ENCODE results near the gene BTD.

BTD gene

DNA sequence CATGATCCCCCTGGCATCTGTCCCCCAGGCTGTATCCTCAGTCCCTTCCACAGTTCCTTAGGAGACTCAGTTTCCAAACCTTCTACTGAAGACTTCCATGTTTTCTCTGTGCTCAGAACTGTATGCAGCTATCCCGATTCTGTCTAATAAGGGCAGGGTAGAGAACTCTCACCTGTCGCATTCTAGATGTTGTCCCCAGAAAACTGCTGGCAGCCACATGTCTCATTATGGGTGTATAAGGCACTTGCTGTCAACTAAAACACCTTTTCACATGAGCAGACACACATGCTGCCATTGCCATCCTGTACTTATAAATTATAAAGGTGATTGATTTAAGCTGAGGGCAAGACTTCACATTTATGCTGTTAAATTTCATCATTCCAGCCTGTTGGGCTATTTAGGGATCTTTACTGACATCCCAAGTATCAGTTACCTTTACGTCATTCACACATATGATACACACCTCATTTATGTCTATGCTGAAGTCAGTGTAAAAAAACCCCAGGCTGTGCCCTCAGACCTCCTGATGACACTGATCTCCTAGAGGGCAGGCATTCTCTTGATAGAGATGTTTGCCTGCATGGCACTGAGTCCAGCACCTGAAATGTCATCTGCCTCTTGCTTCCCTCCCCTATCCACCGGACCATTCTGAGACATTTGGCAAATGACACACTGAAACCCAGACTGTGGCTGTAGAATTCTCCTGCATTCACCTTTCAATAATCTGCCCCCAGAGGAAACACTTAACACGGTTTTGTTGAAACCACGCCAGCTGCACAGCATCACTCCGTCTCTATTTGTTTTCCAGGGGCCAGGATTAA, 35.8 kb downstream of the BTD start:
- DNase-seq = no peak

DNA sequence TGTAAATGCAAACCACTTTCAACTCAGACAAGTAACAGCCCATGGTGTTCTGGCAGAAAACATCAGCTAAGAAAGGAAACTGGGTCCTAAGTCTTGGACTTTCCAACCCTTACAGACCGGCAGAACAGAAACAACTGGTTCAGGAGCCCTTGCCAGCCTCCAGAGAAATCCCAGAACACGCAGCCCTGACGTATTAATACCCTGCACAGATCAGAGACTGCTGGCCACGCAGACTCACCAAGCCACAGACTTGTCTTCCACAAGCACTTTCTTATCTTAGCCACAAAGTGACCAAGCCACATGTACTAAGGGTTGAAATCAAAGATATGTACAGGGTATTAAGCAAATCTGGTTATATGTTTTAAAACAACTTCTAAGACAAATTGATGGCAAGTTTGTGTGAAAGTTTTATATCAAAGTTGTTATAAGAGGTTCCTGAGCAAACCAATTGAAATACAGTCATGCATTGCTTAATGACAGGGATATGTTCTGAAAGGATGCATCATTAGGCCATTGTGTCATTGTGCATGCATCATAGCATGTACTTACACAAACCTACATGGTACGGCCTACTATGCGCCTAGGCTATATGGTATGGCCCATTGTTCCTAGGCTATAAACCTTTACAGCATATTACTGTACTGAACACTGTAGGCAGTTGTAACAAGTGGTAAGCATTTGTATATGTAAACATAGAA, 36.8 kb downstream of the BTD start:
- DNase-seq = no peak

DNA sequence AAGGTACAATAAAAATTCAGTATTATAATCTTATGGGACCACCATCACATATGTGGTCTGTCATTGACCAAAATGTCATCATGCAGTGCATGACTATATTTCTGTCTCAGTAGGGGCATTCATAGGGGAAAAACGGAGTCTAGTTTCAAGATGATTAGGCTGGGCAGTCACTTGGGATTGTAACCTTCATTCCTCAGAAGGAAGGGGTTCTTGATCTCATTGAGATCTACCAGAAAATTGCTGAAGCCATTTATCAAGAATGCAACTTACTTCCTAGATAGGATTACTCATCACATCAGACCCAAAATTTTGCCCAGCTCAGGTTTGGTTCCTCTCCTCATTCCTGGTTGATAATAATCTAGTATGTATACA, 37.3 kb downstream of the BTD start:
- DNase-seq = no peak

DNA sequence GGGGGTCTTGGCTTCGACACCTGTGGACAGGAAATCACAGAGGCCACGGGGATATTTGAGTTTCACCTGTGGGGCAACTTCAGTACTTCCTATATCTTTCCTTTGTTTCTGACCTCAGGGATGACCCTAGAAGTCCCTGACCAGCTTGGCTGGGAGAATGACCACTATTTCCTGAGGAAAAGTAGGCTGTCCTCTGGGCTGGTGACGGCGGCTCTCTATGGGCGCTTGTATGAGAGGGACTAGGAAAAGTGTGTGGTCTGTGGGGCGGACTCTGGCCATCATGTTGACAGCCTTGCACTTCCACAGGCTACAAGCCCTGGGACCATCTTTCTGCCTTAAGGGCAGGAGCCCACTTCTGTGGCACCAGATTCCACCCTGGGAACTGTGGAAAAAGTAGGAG, 43.7 kb downstream of the BTD start:
- no peak for DNase-seq

DNA sequence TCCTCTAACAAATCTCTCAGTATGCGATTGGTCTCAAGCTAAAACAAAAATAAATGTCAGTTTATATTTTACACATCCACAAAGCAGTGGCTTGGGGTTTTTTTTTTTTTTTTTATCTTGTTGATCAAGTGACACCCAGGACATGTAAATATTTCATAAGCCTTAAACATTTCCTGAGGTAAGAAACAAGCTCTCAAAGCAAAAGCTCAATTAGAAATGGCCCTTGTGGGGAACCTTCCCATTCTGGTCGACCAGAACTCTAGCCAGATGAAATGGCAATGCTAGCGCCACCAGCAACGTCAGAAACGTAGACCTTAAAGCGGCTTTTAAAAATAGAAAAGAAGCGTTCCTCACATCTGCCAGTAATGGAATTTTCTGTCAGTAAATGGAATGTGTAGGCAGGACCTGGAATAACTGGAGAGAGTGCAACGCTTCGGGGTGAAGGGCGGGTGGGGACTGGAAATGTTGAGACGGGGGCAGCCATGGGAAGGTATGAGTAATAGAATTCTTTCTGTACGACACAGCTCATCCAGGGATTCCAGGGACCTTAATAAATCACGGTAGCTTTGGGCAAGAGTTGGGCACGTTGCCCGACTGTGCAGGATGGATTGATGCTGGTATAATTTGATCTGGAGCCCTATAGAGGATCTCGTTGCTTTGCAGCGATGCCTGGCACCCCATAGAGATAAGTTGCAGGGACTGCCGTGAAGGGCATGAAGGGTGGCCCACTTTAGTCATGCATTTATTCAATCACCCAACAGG, 44.4 kb downstream of the BTD start:
- DNase-seq = no peak

DNA sequence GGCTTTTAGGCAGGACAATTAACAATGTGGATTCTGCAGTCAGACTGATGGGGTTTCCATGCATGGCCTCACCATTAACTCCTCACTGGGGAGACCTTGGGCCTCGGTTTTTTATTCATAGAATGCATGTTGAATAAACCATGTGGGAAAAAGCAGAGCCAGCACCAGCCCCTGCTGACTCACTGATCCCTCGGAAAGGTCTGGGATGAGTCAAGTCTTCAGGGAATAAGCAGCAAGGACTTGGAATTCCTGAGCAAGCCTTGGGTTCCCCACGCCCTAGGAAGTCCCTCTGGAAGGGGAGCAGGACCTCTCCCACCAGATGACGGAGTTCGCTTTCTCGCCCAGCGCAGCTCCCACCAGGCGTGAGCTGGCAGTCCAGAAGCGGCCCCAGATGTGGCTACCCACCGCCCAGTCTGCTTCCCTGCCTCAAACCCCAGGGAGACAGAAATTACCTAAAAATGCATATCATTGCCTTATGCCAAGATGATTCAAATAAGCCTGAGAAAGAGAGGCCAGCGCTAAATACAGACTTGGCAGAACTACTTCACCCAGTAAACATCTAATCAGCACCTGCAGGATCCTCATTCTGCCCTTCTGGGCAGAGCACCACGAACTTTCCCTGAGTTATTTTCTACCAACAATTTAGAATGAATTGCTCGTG, 45.4 kb downstream of the BTD start:
- no peak for DNase-seq

DNA sequence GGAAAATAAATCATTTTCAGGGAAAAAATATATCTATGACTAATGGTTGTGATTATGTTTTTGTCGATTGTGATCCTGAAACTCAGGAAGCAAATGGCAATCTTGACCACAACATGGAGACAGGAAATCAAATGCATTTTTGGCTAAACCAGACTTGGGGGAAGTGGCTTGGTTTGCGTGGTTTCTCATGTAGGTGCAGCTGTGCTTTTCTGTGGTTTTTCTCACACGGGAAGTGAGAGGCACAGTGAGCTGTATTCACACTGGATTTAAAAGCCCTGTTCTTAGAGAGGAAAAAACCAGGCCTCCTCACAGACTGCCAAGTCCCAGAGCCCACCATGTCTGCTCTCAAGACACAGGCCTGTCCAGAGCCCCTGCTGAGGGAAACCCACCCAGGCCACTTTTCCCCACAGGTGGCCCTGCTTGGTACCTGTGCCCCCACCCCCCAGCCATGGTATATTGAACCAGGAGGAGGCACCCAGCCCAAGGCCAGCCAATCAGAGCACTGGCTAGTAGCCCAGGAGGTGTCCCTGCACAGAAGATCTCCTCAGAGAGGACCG, 46.1 kb downstream of the BTD start:
- DNase-seq = peak; percentile 61 to 68

DNA sequence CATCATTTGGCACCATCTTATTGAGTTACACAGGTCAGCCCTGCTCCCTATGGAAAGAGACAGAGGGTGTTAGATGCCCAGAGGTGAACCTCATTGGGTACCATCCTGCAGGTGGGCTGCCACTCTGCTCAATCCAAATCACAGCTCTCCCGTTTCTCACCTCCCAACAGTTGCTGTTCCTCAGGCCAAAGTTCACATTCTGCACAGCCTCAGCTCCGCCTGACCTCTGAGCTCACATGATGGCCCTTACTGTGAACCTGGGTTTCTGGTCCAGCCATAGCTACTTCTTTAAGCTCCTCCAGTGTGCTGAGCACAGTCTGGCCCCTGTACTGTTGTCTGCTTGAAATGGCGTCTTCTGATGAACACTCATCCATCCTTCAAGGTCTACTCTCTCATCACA, 47.8 kb downstream of the BTD start:
- no peak for DNase-seq

DNA sequence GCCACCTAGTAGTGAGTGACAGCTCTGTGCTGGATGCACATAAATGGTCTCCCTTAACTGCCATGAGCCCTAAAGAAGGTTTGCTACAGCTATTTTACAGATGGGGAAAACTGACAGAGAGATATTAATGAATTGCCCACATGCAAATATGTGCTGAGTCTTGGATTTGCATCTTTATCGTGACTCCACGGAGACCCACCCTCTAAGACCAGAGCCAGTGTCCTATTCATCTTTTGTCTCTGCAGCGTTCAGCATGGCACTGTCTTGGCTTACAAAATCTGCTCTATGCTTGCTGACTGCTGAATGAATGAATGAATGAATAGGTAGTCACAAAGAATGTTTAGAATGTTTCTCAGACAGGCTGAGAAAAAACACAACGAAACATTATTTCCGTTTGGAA, 48.3 kb downstream of the BTD start:
- no peak for DNase-seq

DNA sequence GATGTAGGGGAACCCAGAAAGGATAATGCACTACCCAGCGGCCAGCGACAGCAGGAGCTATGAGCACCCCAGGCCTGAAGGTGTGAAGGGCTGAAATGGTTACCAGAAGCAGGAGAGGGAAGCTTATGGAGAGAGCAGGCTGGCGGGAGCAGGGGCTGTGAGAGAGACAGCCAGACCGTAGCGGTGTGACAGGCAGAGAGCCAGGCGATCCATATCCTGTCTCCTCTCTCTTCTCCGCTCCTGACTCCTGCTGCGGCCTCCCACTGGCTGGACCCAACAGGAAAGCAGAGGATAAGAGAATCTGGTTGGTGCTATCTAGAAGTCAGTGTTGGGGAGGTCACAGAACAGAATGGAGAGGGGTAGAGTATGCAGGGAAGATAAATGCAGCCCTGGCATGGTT, 49.9 kb downstream of the BTD start:
- DNase-seq = no peak

DNA sequence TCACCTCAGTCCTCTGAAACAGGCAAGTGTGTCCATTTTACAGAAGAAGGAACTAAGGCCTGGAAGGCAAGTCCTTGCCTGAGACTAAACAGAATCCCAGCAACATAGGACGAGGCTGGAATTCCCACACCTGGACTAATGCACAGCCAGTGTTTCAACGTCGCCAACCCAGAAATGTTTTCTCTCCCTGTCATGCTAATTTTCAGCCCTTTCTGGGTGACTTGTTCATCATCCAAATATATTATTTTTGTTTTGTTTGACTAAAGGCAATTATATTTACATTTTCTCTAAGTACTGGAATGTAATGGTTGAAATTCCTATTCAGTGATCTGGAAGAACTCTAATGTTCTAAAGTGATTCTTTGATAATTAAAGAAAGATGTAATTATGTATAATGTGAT, 51.8 kb downstream of the BTD start:
- DNase-seq = no peak

DNA sequence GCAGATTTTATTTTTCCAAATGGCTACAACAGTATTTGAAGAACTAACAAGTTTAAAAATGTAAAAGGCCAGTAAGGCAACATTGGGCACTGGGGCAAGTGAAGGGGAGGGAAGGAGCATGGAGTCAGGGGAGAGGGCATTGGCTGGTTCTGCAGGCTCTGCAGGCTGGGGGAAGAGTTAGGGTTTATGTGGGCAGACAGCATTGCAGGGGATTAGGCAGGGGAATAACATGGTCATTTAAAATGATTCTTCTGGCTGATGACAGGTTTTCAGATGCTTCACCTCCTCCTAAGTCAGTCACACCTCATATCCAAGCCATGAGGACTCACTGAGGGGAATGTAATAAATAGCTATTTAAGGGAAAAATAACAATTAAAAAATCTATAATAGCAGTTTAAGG, 52.6 kb downstream of the BTD start:
- no peak for DNase-seq

DNA sequence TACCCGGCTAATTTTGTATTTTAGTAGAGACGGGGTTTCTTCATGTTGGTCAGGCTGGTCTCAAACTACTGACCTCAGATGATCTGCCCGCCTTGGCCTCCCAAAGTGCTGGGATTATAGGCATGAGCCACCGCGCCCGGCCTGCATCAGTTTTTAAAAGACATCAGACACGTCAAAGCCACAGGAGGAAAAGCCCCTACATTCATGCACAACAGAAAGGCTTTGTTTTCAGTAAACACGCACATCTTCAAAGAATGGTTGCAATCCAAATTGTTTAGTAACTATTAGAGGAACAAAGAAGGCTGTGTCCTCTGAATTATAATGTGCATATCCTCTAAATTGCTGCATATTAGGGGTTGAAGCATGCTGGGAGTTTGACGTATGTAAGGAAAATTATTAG, 53.3 kb downstream of the BTD start:
- no peak for DNase-seq

DNA sequence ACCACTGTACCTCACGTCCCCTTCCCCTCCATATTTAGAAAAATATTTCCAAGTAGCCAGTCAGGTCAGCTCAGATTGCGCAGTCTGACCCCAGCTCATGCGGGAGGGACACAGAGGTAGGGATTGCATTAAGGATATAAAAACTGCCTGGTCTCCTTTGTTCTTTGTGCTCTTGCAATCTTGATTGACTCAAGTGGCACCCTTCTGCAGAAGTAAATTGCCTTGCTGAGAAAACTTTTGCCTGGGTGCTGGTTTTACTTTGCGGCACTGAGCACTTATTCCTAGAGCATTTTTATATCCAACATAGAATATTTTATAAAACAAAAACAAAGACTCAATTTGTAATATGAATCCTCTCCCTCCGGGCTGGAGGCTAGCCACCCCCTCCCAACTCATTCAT, 54.8 kb downstream of the BTD start:
- no peak for DNase-seq

DNA sequence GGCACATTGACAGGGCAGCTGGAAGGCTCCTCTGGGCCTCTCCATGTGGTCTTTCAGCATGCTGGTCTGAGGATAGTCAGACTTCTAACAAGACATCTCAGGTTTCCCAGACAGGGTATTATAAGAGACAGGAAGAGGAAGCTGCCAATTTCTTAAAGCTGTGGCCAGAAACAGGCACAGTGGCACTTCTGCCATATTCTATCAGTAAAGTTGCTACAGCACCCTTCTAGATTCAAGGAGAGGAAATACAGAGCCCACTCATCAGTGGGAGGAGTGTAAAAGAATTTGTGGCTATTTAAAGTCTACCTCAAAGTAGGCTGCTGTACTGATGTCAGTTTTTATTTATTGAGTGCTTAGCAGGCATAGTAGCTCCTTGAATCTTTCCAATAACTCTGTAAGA, 55.5 kb downstream of the BTD start:
- no peak for DNase-seq

DNA sequence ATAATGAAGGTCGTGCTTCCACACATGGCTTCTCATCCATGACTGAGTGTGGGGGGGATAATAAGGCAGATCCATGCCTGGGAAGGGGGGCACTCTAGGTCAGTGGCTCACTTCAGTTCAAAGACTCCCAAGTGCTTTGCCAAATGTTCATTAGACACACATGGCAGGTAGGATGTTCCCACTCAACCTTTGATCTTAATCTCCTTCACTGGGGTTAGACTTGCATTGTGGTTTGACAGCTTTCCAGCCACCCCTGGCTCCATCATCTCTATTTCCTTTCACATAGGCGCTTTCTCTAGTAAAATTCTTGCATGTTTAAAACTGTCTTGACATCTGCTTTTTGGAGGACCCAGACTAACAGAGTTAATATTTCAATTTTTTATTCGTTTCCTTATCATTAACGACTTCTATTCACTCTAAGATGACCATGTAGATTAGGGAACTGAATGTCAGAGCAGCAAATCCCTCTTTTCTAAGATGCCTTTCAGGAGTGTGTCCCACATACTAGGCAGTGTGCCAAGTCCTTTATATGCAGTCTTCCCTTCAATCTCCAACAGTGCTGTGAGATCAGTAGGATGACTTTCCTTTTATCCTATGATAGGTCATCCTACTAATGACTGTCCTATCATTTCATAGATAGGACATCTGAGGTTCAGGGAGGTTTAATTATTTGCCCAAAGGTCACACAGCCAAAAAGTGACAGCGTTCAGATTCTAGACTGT, 57.9 kb downstream of the BTD start:
- DNase-seq = no peak

DNA sequence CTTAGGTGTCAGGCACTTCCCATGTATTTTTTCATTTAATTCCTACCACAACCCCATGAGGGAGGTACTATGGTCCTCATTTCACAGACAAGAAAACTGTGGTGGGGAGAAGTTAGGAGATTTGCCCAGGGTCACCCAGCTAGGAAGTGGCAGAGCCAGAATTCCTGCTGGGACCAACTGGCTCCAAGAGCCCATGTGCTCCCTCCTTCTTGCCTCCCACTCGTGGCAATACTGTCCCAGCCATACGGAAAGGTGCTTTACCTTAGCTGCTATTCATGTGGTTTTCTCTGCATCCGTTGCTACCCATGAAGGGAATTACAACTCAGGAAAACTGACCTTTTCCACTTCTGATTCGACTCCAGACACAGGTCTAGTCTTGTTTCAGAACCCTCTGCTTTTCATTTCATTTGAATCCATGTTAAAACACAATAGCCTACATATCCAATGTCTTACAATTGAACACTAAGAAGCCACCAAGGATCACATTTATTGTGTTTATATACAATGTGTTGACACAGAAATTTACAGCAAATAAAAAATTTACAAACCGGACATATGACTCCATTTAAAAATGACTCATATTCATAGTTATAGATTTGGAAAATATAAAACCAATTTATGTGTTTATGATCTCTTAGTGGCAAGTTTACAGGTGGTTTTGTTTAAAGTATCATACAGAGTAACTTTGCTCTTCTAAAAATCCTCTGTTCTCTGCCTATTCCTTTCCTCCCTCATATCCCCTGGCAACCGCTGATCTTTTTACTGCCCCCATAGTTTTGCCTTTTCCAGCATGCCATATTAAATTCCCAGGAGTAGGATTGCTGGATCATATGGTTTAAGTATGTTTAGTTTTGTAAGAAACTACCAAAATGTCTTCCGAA, 58.8 kb downstream of the BTD start:
- no peak for DNase-seq

DNA sequence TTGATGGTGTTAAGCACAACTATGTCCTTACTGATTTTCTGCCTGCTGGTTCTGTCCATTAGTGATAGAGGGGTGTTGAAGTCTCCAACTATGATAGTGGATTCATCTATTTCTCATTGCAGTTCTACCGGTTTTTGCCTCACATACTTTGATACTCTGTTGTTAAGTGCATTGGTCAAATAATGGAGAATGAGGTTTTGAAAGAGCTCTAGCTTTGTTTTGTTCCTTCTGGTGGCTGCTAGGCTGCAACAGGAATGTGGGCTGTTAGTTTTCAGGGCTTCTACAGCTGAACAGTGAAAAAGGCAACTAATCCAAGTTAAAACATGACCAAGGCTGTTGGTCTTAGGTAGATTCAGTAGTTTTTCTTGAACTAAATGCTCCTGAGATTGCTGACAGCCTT, 62.6 kb downstream of the BTD start:
- DNase-seq = no peak

DNA sequence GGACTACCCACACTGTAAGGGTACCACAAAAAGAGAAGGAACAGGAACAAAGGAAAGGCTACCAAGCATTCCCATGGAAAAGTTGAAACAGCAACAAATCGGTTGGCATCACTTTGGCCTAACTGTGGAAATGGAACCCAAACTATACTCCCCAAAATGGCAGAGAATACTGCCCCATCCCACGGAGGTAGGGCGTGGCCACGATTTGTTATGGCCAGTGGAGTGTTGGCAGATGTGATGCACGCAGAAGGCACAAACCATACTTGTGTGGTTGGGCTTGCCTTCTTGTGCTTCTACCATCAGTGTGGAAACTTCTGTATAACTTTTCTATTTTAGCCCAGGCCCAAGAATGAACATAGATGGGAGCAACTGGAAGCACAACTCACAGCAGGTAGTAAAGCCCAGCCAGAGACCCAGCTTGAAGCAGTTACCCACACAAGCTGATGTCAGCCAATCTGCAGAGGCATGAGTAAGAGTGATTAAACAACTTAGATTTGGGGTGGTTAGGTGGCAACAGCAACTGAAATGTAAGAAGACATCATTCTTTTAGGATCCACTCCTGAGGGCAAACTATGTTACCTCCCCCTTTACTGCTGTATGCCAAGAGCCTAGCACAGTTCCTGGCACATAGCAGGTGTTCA, 64.1 kb downstream of the BTD start:
- no peak for DNase-seq

DNA sequence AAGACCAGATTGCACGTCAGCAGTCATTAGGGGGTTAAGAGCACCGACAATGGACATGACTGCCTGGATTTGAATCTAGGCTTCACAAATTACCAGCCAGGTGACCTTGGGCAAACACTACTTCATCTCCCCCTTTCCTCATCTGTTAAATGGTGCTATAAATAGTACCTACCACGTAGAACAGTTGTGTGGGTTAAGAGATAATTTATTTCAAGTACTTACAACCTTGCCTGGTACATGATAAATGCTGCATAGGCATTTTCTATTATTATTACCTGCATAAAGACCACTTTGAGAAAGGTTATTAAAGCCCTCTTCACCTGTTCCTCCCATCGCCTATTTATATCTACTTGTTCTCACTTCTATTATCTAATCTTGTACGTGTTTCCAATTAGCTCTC, 64.7 kb downstream of the BTD start:
- no peak for DNase-seq

DNA sequence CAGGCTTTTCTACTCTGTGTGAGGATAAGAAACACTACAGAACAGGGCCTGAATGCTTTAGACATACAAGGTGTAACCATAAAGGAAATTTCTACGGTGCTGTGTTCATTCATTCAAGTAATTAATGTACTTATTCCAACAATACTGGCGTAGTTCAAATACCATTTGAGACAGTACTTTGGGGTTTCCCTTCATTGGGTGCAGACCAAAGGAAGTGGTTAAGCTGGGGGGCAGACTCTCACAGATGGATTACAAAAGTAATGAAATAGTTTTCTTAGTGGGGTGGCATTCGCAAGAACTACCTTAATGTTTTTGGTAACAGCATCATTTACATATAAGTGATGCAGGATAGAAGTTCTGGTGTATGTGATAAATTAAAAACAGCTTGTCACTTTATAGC, 65.9 kb downstream of the BTD start:
- peak; percentile 29 to 75 for DNase-seq

Measured in CD4-positive, alpha-beta T cell treated with Interleukin-4 for 1 hour (primary cell).